ENCODE measurements around the gene RPL15.
"Not testable (repeated sequence)": the region's sequence is repeated elsewhere in the genome, so short reads cannot be mapped to it uniquely, and the experiment has no call there.

The RPL15 gene

GRCh38 chr3:23879485-23879884, 37.4 kb upstream of the RPL15 start:
- no peak overlapping the region for H3K4me3 ChIP-seq (replicated peaks; ENCODE audit: insufficient read depth, low read length)
- TF ChIP-seq, protein P1, sequence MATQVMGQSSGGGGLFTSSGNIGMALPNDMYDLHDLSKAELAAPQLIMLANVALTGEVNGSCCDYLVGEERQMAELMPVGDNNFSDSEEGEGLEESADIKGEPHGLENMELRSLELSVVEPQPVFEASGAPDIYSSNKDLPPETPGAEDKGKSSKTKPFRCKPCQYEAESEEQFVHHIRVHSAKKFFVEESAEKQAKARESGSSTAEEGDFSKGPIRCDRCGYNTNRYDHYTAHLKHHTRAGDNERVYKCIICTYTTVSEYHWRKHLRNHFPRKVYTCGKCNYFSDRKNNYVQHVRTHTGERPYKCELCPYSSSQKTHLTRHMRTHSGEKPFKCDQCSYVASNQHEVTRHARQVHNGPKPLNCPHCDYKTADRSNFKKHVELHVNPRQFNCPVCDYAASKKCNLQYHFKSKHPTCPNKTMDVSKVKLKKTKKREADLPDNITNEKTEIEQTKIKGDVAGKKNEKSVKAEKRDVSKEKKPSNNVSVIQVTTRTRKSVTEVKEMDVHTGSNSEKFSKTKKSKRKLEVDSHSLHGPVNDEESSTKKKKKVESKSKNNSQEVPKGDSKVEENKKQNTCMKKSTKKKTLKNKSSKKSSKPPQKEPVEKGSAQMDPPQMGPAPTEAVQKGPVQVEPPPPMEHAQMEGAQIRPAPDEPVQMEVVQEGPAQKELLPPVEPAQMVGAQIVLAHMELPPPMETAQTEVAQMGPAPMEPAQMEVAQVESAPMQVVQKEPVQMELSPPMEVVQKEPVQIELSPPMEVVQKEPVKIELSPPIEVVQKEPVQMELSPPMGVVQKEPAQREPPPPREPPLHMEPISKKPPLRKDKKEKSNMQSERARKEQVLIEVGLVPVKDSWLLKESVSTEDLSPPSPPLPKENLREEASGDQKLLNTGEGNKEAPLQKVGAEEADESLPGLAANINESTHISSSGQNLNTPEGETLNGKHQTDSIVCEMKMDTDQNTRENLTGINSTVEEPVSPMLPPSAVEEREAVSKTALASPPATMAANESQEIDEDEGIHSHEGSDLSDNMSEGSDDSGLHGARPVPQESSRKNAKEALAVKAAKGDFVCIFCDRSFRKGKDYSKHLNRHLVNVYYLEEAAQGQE (IDR thresholded peaks at IDR 0.05; ENCODE audit: insufficient replicate concordance, low read depth) = no peak
- TF ChIP-seq CTCF (IDR thresholded peaks at IDR 0.05; ENCODE audit: insufficient read depth, low read length) (no peak), GABPA (IDR thresholded peaks at IDR 0.05; ENCODE audit: low read depth) (no peak), POLR2AphosphoS5 (IDR thresholded peaks at IDR 0.05; ENCODE audit: low read depth) (no peak), SPI1 (IDR thresholded peaks at IDR 0.05; ENCODE audit: borderline replicate concordance, low read depth) (no peak)
- H3K27me3 ChIP-seq (ENCODE audit: insufficient read depth, poor library complexity, severe bottlenecking) = no peaks in the 10 kb centered on the region
- H3K27ac ChIP-seq (replicated peaks) = no peak overlapping the region
- no peak for DNase-seq (ENCODE audit: low read depth in 1 of 2, low spot score in 1 of 2)

DNA sequence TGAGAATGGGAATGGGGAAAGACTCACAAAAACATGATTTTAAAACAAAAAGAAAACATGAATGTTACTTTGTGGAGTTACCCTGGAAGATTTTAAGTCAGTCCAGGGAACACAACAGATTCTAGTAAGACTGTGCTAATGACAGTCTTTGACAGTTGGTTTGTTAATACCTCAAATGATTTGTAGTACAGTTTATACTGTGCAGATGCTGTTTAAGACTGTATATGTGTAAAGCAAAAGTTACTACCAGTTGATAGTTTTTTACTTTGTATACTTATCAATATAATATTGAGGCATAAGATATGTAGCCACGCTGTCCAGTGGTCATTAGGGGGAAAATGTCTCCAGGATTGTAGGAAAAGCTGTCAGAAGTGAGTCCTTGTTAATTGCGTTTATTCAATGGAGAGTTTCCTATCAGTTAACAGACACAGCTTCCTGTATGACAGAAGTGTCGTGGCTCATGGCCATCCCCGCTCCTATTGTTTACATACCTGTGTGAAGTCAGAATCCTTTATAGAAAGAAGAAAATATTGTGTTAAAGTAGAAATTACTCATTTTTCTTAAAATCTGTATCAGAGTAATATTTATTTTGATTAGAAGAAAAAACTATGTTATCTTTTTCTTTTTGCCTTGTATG, 36.1 kb upstream of the RPL15 start:
- TF ChIP-seq POLR2AphosphoS5 (IDR thresholded peaks at IDR 0.05; ENCODE audit: low read depth) (no peak), GABPA (IDR thresholded peaks at IDR 0.05; ENCODE audit: low read depth) (no peak), SPI1 (IDR thresholded peaks at IDR 0.05; ENCODE audit: borderline replicate concordance, low read depth) (no peak), CTCF (IDR thresholded peaks at IDR 0.05; ENCODE audit: insufficient read depth, low read length) (no peak)
- TF ChIP-seq, protein P1 (IDR thresholded peaks at IDR 0.05; ENCODE audit: insufficient replicate concordance, low read depth) = no peak
- H3K27me3 ChIP-seq (ENCODE audit: insufficient read depth, poor library complexity, severe bottlenecking) = no peaks in the 10 kb centered on the region
- no peak for DNase-seq (ENCODE audit: low read depth in 1 of 2, low spot score in 1 of 2)
- no peak overlapping the region for H3K27ac ChIP-seq (replicated peaks)
- no peak overlapping the region for H3K4me3 ChIP-seq (replicated peaks; ENCODE audit: insufficient read depth, low read length)

GRCh38 chr3:23881993-23882392, 34.9 kb upstream of the RPL15 start:
- H3K27me3 ChIP-seq (ENCODE audit: insufficient read depth, poor library complexity, severe bottlenecking); H3K27ac ChIP-seq (replicated peaks); H3K4me3 ChIP-seq (replicated peaks; ENCODE audit: insufficient read depth, low read length); DNase-seq (ENCODE audit: low read depth in 1 of 2, low spot score in 1 of 2): not testable (repeated sequence)

DNA sequence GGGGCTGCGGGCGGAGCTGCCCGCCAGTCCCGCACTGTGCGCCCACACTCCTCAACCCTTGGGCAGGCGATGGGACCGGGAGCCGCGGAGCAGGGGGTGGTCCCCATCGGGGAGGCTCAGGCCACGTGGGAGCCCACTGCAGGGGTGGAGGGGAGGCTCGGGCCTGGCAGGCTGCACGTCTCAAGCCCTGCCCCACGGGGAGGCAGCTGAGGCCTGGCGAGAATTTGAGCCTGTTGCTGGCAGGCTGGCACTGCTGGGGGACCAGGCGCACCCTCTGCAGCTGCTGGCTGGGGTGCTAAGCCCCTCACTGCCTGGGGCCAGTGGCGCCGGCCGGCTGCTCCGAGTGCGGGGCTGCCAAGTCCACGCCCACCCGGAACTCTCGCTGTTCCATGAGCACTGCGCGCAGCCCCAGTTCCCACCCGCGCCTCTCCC, 34.4 kb upstream of the RPL15 start:
- H3K27me3 ChIP-seq (ENCODE audit: insufficient read depth, poor library complexity, severe bottlenecking) = no peaks in the 10 kb centered on the region
- no peak for DNase-seq (ENCODE audit: low read depth in 1 of 2, low spot score in 1 of 2)
- TF ChIP-seq, protein P1 (IDR thresholded peaks at IDR 0.05; ENCODE audit: insufficient replicate concordance, low read depth) = no peak
- no peak for TF ChIP-seq SPI1 (IDR thresholded peaks at IDR 0.05; ENCODE audit: borderline replicate concordance, low read depth)
- no peak overlapping the region for H3K4me3 ChIP-seq (replicated peaks; ENCODE audit: insufficient read depth, low read length)
- H3K27ac ChIP-seq (replicated peaks) = no peak overlapping the region

All from HL-60 (cell line).